ENCODE measurements around the gene PIK3R1. TPM values are rescaled to one million over a fixed set of nuclear protein-coding genes. Genes with fewer than 3 reads are reported as not detected.
A peak's percentile ranks its signal among the peaks of the same experiment; 100 is the strongest.

The PIK3R1 gene
- total RNA-seq, 4 donors from 2014 or later: 244 to 563 (median 329) TPM

DNA sequence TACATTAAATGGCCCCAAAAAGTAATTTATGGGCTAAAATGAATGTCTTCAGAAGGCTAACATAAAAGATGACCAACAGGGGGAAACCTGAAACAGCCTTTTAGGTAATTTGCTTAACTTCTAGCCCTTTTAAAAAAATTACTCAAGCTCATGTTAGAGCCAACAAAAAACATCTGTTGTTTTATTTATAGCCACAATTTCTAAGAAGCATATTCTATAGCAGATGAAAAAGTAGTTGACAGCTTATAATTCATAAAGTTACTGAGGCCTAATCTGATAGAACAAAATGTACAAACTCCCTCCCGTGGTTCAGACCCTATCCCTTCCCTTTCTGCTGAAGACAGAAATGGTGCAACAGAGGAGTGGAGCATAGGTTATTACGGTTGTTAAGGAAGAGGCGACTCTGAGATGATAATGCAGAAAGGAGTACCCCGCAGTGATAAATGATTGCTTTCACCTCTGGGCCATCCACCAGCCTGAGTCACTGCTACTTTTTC lies 46.1 kb downstream of the PIK3R1 start:
- Histone ChIP-seq H3K27me3 (no peaks in the 10 kb centered on the region), H3K36me3 (no peaks in the 10 kb centered on the region), H3K4me1 (peaks cover 89 to 97% (median 91%) of the 10 kb centered on the region in 4 donors), H3K4me3 (no peak overlapping the region), H3K9me3 (no peaks in the 10 kb centered on the region), H3K27ac (replicated peaks in 1 of 4) (peak overlapping the region; percentile 42 to 82 (median 78))
- TF ChIP-seq, protein P1, sequence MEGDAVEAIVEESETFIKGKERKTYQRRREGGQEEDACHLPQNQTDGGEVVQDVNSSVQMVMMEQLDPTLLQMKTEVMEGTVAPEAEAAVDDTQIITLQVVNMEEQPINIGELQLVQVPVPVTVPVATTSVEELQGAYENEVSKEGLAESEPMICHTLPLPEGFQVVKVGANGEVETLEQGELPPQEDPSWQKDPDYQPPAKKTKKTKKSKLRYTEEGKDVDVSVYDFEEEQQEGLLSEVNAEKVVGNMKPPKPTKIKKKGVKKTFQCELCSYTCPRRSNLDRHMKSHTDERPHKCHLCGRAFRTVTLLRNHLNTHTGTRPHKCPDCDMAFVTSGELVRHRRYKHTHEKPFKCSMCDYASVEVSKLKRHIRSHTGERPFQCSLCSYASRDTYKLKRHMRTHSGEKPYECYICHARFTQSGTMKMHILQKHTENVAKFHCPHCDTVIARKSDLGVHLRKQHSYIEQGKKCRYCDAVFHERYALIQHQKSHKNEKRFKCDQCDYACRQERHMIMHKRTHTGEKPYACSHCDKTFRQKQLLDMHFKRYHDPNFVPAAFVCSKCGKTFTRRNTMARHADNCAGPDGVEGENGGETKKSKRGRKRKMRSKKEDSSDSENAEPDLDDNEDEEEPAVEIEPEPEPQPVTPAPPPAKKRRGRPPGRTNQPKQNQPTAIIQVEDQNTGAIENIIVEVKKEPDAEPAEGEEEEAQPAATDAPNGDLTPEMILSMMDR (IDR thresholded peaks at IDR 0.05): peak in 2 of 3 experiments; percentile 17 to 31
- no peak for TF ChIP-seq POLR2A (IDR thresholded peaks at IDR 0.05; ENCODE audit: low read depth)
- TF ChIP-seq EP300 (IDR thresholded peaks at IDR 0.05): no peak
- TF ChIP-seq POLR2AphosphoS5 (IDR thresholded peaks at IDR 0.05): peak in 1 of 2 donors; percentile 62
- intact Hi-C loops (cut with DNase I): no loop called here
- WGBS: 62% methylated on average over 4 of the region's 4 CpGs
- DNase-seq (ENCODE audit: extremely low spot score): no peak

DNA sequence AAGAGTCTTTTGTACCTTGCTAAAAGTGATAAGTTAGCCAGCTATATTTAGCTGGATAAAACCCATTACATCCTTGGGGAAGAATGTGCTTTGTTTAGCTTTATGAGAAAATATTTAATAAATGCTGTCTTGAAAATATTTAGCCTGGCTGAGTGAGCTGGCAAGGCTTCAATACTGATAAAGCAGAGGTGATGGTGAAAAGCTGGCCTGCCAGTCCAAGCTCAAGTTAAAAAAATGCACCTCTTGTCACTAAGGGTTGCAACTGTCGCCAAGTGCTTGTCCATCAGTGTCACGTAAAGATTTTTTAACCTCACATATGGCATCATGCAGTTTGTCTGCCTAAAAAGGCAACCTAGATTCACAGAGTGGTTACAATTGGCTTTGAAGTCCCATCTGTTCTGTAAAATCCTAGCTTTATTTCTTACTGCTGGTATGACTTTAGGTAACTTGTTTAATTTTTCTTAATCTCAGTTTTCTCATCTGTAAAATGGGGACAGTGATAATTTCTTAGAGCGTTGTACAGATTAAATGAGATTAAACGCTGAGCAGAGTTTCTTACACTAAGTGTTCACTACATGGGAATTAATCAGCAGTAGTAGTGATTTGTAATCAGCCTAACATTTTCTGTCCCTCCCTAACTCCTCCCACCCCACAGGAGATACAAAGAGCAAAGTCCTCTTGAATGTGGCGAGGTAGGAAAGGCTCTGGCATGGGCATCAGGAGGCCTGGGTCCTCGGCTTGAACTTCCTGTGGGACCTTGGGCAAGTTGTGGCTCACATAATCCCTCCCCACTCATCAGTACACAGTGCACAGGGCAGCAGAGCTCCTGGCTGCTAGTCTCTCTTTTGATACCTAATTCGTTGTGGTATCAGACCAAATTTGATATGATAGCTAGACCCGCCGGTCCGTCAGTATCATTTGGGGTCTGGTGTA lies 48.7 kb downstream of the PIK3R1 start:
- Histone ChIP-seq H3K4me3 (peak overlapping the region in 1 of 4 donors; percentile 8), H3K27me3 (no peaks in the 10 kb centered on the region), H3K27ac (replicated peaks in 1 of 4) (peak overlapping the region; percentile 85 to 86 (median 85)), H3K36me3 (no peaks in the 10 kb centered on the region), H3K9me3 (no peaks in the 10 kb centered on the region), H3K4me1 (peaks cover 90 to 97% (median 91%) of the 10 kb centered on the region in 4 donors)
- 70% methylated on average over 9 of the region's 10 CpGs for WGBS
- TF ChIP-seq POLR2A (IDR thresholded peaks at IDR 0.05; ENCODE audit: low read depth) (no peak), POLR2AphosphoS5 (IDR thresholded peaks at IDR 0.05) (peak; percentile 35 to 71)
- DNase-seq (ENCODE audit: extremely low spot score): no peak
- intact Hi-C loops (cut with DNase I): no loop called here

DNA sequence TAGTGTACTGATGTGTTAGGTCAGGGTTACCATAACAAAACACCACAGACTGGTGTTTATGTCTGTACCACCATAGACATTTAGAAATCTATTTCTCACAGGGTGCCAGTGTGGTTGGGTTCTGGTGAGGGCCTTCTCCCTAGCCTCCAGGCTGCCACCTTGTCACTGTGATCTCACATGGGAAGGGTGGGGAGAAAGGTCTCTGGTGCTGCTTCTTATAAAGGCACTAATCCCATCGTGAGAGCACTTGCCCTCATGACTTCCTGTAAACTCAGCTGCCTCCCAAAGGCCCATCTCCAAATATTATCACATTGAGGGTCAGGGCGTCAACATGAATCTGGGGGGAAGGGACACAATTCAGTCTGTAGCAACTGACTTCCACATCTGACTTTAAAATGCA lies 49.8 kb downstream of the PIK3R1 start:
- no peaks in the 10 kb centered on the region for H3K27me3 ChIP-seq
- DNase-seq (ENCODE audit: extremely low spot score): no peak
- peaks cover 89 to 97% (median 91%) of the 10 kb centered on the region in 4 donors for H3K4me1 ChIP-seq
- TF ChIP-seq EP300 (IDR thresholded peaks at IDR 0.05): no peak
- TF ChIP-seq POLR2AphosphoS5 (IDR thresholded peaks at IDR 0.05): peak; percentile 6 to 21
- H3K27ac ChIP-seq (replicated peaks in 1 of 4): peak overlapping the region; percentile 85 to 86 (median 85)
- H3K4me3 ChIP-seq: peak overlapping the region in 2 of 4 donors; percentile 8 to 9
- no peaks in the 10 kb centered on the region for H3K9me3 ChIP-seq
- intact Hi-C loops (cut with DNase I): no loop called here
- no peaks in the 10 kb centered on the region for H3K36me3 ChIP-seq
- 38% methylated on average over 1 of the region's 2 CpGs for WGBS

DNA sequence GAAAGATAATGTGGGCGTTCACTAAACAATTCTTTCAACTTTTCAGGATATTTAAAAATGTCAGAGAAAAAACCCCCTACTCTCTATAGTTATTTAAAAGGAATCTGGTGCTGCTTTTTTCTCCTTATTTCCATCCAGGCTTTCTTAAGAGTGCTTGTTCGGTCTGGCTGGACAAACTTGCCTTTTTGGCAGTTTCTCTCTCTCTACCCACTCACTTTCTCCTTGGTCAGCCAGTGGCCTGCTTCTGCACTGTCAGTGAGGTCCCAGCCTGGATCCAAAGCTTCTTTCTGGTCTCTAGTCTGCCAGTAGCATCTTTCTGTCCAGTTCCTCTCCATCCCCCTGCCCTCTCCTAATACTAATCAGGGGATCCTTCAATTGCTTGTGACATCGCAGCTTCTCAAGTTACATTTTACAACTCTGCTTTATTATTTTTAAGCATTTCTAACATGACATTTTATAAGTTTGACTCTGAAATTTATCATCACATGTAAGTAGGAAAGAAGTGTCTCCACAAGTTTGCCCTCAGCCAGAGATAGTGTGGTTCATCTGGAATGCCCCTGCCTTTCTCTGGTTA lies 50.4 kb downstream of the PIK3R1 start:
- intact Hi-C loops (cut with DNase I): no loop called here
- no peaks in the 10 kb centered on the region for H3K27me3 ChIP-seq
- no peak for DNase-seq (ENCODE audit: extremely low spot score)
- peak overlapping the region in 2 of 4 donors; percentile 9 to 19 for H3K4me3 ChIP-seq
- TF ChIP-seq, protein P1 (IDR thresholded peaks at IDR 0.05): no peak
- TF ChIP-seq POLR2A (IDR thresholded peaks at IDR 0.05; ENCODE audit: low read depth) (no peak), POLR2AphosphoS5 (IDR thresholded peaks at IDR 0.05) (no peak), EP300 (IDR thresholded peaks at IDR 0.05) (no peak)
- H3K36me3 ChIP-seq: no peaks in the 10 kb centered on the region
- no peaks in the 10 kb centered on the region for H3K9me3 ChIP-seq
- H3K27ac ChIP-seq (replicated peaks in 1 of 4): peak overlapping the region; percentile 85 to 86 (median 85)
- 42% methylated on average over 3 of the region's 3 CpGs for WGBS
- peaks cover 89 to 97% (median 91%) of the 10 kb centered on the region in 4 donors for H3K4me1 ChIP-seq

DNA sequence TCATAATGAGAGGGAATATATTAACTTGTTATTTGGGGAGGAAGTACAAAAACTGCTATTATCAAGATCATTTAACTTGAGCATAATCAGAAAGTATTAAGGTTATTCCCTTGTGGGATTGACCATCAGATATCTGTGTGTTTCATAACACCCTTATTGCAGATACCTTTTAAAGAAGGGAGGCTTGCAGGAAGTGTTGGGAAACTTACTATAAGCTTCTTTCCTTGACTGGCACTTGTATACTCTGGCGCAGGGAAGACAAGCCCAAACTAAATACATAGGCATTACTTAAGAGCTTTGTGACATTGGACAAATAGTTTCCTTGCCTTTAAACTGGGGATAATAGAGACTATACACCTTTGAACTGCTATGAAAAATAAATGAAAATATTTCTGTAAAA lies 50.9 kb downstream of the PIK3R1 start:
- Histone ChIP-seq H3K27me3 (no peaks in the 10 kb centered on the region), H3K4me3 (peak overlapping the region in 3 of 4 donors; percentile 19 to 28 (median 23)), H3K4me1 (peaks cover 88 to 97% (median 91%) of the 10 kb centered on the region in 4 donors), H3K27ac (replicated peaks in 1 of 4) (peak overlapping the region; percentile 85 to 86 (median 85)), H3K9me3 (no peaks in the 10 kb centered on the region), H3K36me3 (no peaks in the 10 kb centered on the region)
- intact Hi-C loops (cut with DNase I): no loop called here
- TF ChIP-seq POLR2AphosphoS5 (IDR thresholded peaks at IDR 0.05) (no peak), EP300 (IDR thresholded peaks at IDR 0.05) (no peak), POLR2A (IDR thresholded peaks at IDR 0.05; ENCODE audit: low read depth) (no peak)
- TF ChIP-seq, protein P1 (IDR thresholded peaks at IDR 0.05): no peak
- DNase-seq (ENCODE audit: extremely low spot score): no peak
- 44% methylated on average over 1 of the region's 1 CpG for WGBS
